Suprapubic skin (tissue), 4 donors: ENCODE results near the gene USP5.

Source experiments
- EP300 ChIP-seq: sonication (generic); formaldehyde crosslinking; IDR thresholded peaks from one replicate; pipeline ENCODE4 v1.6.1; 2017; ENCODE audit warnings: antibody characterized with exemption
- POLR2A ChIP-seq, 2 donors: fragments of 450-650 bp; IDR thresholded peaks; one replicate each; pipeline ENCODE4 v1.6.1; 2017; ENCODE audit warnings: antibody characterized with exemption in 2 of 2, mild to moderate bottlenecking in 2 of 2, moderate library complexity in 2 of 2
- POLR2AphosphoS5 ChIP-seq, 3 donors: sonication (generic); formaldehyde crosslinking; IDR thresholded peaks; one replicate each; pipeline ENCODE4 v1.6.1; 2017; ENCODE audit warnings: antibody characterized with exemption in 3 of 3
- TF ChIP-seq, protein P1 (sequence below), 2 donors: fragments of 200-600 bp in 1 of 2; fragments of 450-650 bp in 1 of 2; sonication (generic) in 1 of 2; IDR thresholded peaks; one replicate each; pipeline ENCODE4 v1.5.1; 2016 to 2019; ENCODE audit warnings: antibody characterized with exemption in 2 of 2, mild to moderate bottlenecking in 1 of 2, moderate library complexity in 1 of 2

- TF ChIP-seq, protein P1, sequence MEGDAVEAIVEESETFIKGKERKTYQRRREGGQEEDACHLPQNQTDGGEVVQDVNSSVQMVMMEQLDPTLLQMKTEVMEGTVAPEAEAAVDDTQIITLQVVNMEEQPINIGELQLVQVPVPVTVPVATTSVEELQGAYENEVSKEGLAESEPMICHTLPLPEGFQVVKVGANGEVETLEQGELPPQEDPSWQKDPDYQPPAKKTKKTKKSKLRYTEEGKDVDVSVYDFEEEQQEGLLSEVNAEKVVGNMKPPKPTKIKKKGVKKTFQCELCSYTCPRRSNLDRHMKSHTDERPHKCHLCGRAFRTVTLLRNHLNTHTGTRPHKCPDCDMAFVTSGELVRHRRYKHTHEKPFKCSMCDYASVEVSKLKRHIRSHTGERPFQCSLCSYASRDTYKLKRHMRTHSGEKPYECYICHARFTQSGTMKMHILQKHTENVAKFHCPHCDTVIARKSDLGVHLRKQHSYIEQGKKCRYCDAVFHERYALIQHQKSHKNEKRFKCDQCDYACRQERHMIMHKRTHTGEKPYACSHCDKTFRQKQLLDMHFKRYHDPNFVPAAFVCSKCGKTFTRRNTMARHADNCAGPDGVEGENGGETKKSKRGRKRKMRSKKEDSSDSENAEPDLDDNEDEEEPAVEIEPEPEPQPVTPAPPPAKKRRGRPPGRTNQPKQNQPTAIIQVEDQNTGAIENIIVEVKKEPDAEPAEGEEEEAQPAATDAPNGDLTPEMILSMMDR (IDR thresholded peaks at IDR 0.05) = no peak
- TF ChIP-seq POLR2A (IDR thresholded peaks at IDR 0.05) = peak in 1 of 2 donors; percentile 51
- TF ChIP-seq EP300 = no peak
- TF ChIP-seq POLR2AphosphoS5 (IDR thresholded peaks at IDR 0.05) = peak in 1 of 3 donors; percentile 52
Observed at GRCh38 chr12:6904280-6905276, 52.6 kb downstream of the USP5 start, which contains the start of gene LRRC23.
